K562 (cell line): ENCODE results near the gene BICDL1. TPM values are rescaled to one million over a fixed set of nuclear protein-coding genes. Genes with fewer than 3 reads are reported as not detected.

ENCODE experiments used
- ATAC-seq: fragments of 200-7000 bp; cut with Tn5 transposase; 3 replicates; pipeline ENCODE4 v1.9.1; 2020; ENCODE audit warnings: moderate library complexity
- BruUV-seq: library from RNA; stranded (reverse); fragments of 400-500 nt; replicated peaks from 2 replicates; lab custom pipeline; 2021; lab: Mats Ljungman, UMichigan
- CTCF ChIA-PET: fragments of 300-600 bp; formaldehyde crosslinking; extraction: SDS; loops from one replicate; lab custom pipeline; 2021; ENCODE audit warnings: low intra/inter-chr PET ratio; lab: Yijun Ruan, JAX
- POLR2A ChIA-PET: fragments of 300-600, 350-650 bp; sonication (Branson Sonifier 250); formaldehyde crosslinking; extraction: SDS; loops from one replicate; lab custom pipeline; 2021; ENCODE audit warnings: antibody characterized with exemption, inconsistent platforms; lab: Yijun Ruan, JAX
- DNase-seq, 4 experiments: peaks; one replicate each; pipeline versions ENCODE4 v3.0.0 to v3.0.0-alpha.2; 2011 to 2018; ENCODE audit warnings: low spot score in 3 of 4, mixed read lengths in 3 of 4; ENCODE audit errors: extremely low read depth in 1 of 4
- FAIRE-seq: peaks from 2 replicates; lab custom pipeline; 2011; peaks lifted over from hg19 to GRCh38; lab: Jason Lieb, UNC
- H2AFZ ChIP-seq: 2 replicates; pipeline ENCODE4 v1.6.0; 2011; ENCODE audit warnings: low read depth, low read length, control low read depth, inconsistent platforms
- H3K27ac ChIP-seq: fragments of 200-600 bp; 3 replicates; pipeline ENCODE4 v1.8.0; 2011; ENCODE audit warnings: low read depth, mild to moderate bottlenecking, control low read depth, inconsistent platforms, low read length, moderate library complexity, mixed read lengths; ENCODE audit errors: extremely low read depth
- H3K27me3 ChIP-seq, 2 experiments: fragments of 300-600 bp in 1 of 2; 2 replicates in 1 of 2; 3 replicates in 1 of 2; pipeline versions ENCODE4 v1.6.0 to v1.8.0; 2011; ENCODE audit warnings: inconsistent platforms in 2 of 2, low read length in 2 of 2, mild to moderate bottlenecking in 1 of 2, mixed read lengths in 1 of 2, moderate library complexity in 1 of 2; ENCODE audit not compliant: control insufficient read depth in 2 of 2, insufficient read depth in 2 of 2
- H3K36me3 ChIP-seq: fragments of 300-600 bp; 3 replicates; pipeline ENCODE4 v1.8.0; 2011; ENCODE audit warnings: mild to moderate bottlenecking, low read length, inconsistent platforms; ENCODE audit not compliant: control insufficient read depth, insufficient read depth
- H3K4me1 ChIP-seq, 2 experiments: fragments of 200-600 bp in 1 of 2; replicated peaks in 1 of 2; 2 replicates in 1 of 2; 3 replicates in 1 of 2; pipeline versions ENCODE4 v1.5.1 to v1.8.0; 2011; ENCODE audit warnings: inconsistent platforms in 2 of 2, low read length in 2 of 2, mild to moderate bottlenecking in 1 of 2, mixed read lengths in 1 of 2, moderate library complexity in 1 of 2; ENCODE audit not compliant: control insufficient read depth in 2 of 2, insufficient read depth in 2 of 2
- H3K4me2 ChIP-seq: 2 replicates; pipeline ENCODE4 v1.6.1; 2011; ENCODE audit warnings: low read length, control low read depth, inconsistent platforms, mixed read lengths; ENCODE audit not compliant: insufficient read depth
- H3K4me3 ChIP-seq: fragments of 200-600 bp; sonication (generic), shearing (Covaris generic); 2 replicates; pipeline ENCODE4 v1.5.1; 2016; ENCODE audit warnings: control low read depth, inconsistent platforms
- H3K79me2 ChIP-seq: fragments of 200-600 bp; 3 replicates; pipeline ENCODE4 v1.8.0; 2011; ENCODE audit warnings: low read length, inconsistent platforms; ENCODE audit not compliant: control insufficient read depth, insufficient read depth
- H3K9ac ChIP-seq, 2 experiments: 2 replicates each; pipeline versions ENCODE4 v1.6.0 to v1.6.1; 2011; ENCODE audit warnings: low read depth in 2 of 2, low read length in 2 of 2, control low read depth in 1 of 2, inconsistent platforms in 1 of 2, mild to moderate bottlenecking in 1 of 2, mixed read lengths in 1 of 2; ENCODE audit not compliant: insufficient read depth in 1 of 2
- H3K9me1 ChIP-seq: one replicate; pipeline ENCODE4 v1.6.0; 2011; ENCODE audit warnings: inconsistent platforms, mild to moderate bottlenecking, low read length, moderate library complexity; ENCODE audit not compliant: control insufficient read depth, insufficient read depth
- H3K9me3 ChIP-seq: replicated peaks from 2 replicates; pipeline ENCODE4 v1.5.1; 2011; ENCODE audit warnings: low read depth, low read length, inconsistent platforms; ENCODE audit not compliant: control insufficient read depth, insufficient read depth
- H4K20me1 ChIP-seq: replicated peaks from 2 replicates; pipeline ENCODE4 v1.6.1; 2011; ENCODE audit warnings: low read length, inconsistent platforms, mixed read lengths; ENCODE audit not compliant: control insufficient read depth, insufficient read depth
- ATF7 ChIP-seq: fragments of 450-650 bp; IDR thresholded peaks from 2 replicates; pipeline ENCODE4 v1.7.1; 2014; ENCODE audit warnings: mild to moderate bottlenecking, moderate library complexity
- HDAC1 ChIP-seq, 2 experiments: fragments of 450-650 bp; IDR thresholded peaks; 2 replicates each; pipeline ENCODE4 v1.6.1; 2016 to 2017; ENCODE audit warnings: inconsistent platforms in 1 of 2, mild to moderate bottlenecking in 1 of 2, moderate library complexity in 1 of 2
- RBM39 ChIP-seq: fragments of 200-400 bp; formaldehyde crosslinking; optimal IDR thresholded peaks from 2 replicates; pipeline ENCODE3; 2018; ENCODE audit warnings: low read depth, low read length
- SOX6 ChIP-seq: fragments of 450-650 bp; IDR thresholded peaks from 2 replicates; pipeline ENCODE4 v1.6.1; 2014; ENCODE audit warnings: mild to moderate bottlenecking
- TFAM ChIP-seq: fragments of 250-450 bp; sonication (Bioruptor Pico); conservative IDR thresholded peaks from 2 replicates; pipeline ENCODE4 v1.5.0; 2021; ENCODE audit warnings: mild to moderate bottlenecking, moderate library complexity
- ZNF175 ChIP-seq: fragments of 200-800 bp; sonication (Bioruptor generic); IDR thresholded peaks from 2 replicates; pipeline ENCODE4 v1.6.1; 2016; ENCODE audit warnings: low read depth, mild to moderate bottlenecking, missing genetic modification characterization, missing compliant biosample characterization
- ZNF217 ChIP-seq: sonication (generic); formaldehyde crosslinking; IDR thresholded peaks from 2 replicates; pipeline ENCODE4 v1.8.0; 2022; ENCODE audit warnings: mild to moderate bottlenecking, missing genetic modification reagents
- WGBS: fragments of 100-300 bp; shearing (Covaris generic); methylation state at CpG from one replicate; pipeline ENCODE4 v1.1.6; 2016; ENCODE audit warnings: low coverage, mixed read lengths; ENCODE audit not compliant: insufficient coverage; ENCODE audit errors: missing lambda C conversion rate; 5-methylcytosine and 5-hydroxymethylcytosine counted together
- in situ Hi-C: fragments of 300-500 bp; cut with MboI; formaldehyde crosslinking; loops from 4 replicates; pipeline ENCODE4 v1.15.0; 2018; ENCODE audit warnings: inconsistent platforms, mixed read lengths
- intact Hi-C: fragments of 100-400 bp; cut with micrococcal nuclease; formaldehyde crosslinking; loops from 2 replicates; pipeline ENCODE4 v1.14.2; 2022
- polyA plus RNA-seq, 8 experiments: library from polyadenylated mRNA; depleted of rRNA in 4 of 8; stranded (reverse) in 5 of 8; unstranded in 3 of 8; fragments of >200 nt; fragmentation: Nextera tagmentation in 2 of 8; fragmentation: Illumina TruSeq in 1 of 8; extraction: Ambion mirVana in 2 of 8; extraction: Trizol in 1 of 8; gene quantifications; 2 replicates each; pipeline versions ENCODE4 v1.2.1 to v1.2.3, GENCODE V29; 2011 to 2014; ENCODE audit warnings: inconsistent platforms in 1 of 8, missing spikeins in 1 of 8
- total RNA-seq, 7 experiments: library from RNA; depleted of rRNA in 6 of 7; stranded (reverse); fragments of >200 nt in 6 of 7; fragmentation: Illumina TruSeq in 2 of 7; extraction: Trizol in 2 of 7; gene quantifications; 2 replicates each; pipeline versions ENCODE4 v1.2.1 to v1.2.3, GENCODE V29; 2011 to 2021; ENCODE audit warnings: low replicate concordance in 1 of 7
- TF ChIP-seq, protein P1 (sequence below): fragments of 200-800 bp; sonication (Bioruptor generic); IDR thresholded peaks from 2 replicates; pipeline ENCODE4 v1.6.1; 2017; ENCODE audit warnings: missing genetic modification characterization, missing compliant biosample characterization
- TF ChIP-seq, protein P2 (sequence below): fragments of 250-450 bp; sonication (Bioruptor Pico); IDR thresholded peaks from 2 replicates; pipeline ENCODE4 v1.4.0; 2020

Gene BICDL1
- total and polyA plus RNA-seq, 9 of the 15 experiments (the other 6 are each of a cell fraction or from before 2014, with no cell fraction given), result 0.06 to 2.0 (median 0.58) TPM

- Histone ChIP-seq H3K27ac (no peak overlapping the region), H3K9ac (no peak overlapping the region), H3K36me3 (no peaks in the 10 kb centered on the region), H3K79me2 (no peaks in the 10 kb centered on the region), H4K20me1 (no peaks in the 10 kb centered on the region), H3K4me2 (no peak overlapping the region), H3K9me1 (no peaks in the 10 kb centered on the region), H3K4me1 (no peaks in the 10 kb centered on the region), H2AFZ (no peak overlapping the region), H3K27me3 (peaks cover 12 to 13% of the 10 kb centered on the region in 2 experiments; a peak in 3 of 5 replicates), H3K9me3 (no peaks in the 10 kb centered on the region), H3K4me3 (no peak overlapping the region)
- in situ Hi-C loops, result no loop called here
- BruUV-seq, result no TSS peak
- intact Hi-C loops, result no loop called here
- ATAC-seq, result no peak
- DNase-seq, result no peak
- ChIA-PET POLR2A (interaction anchor here (0.6 kb wide), 1 partner anchor 89 kb away, joined by 3 read pairs; no protein-coding TSS in a partner anchor), CTCF (no interaction called here)
- TF ChIP-seq SOX6 (no peak), ATF7 (no peak), TFAM (CRISPR knock-in tag) (no peak), ZNF217 (CRISPR knock-in tag) (no peak), ZNF175 (CRISPR knock-in tag) (no peak), HDAC1 (IDR thresholded peaks at IDR 0.05) (no peak), RBM39 (no peak)
- TF ChIP-seq, protein P1, sequence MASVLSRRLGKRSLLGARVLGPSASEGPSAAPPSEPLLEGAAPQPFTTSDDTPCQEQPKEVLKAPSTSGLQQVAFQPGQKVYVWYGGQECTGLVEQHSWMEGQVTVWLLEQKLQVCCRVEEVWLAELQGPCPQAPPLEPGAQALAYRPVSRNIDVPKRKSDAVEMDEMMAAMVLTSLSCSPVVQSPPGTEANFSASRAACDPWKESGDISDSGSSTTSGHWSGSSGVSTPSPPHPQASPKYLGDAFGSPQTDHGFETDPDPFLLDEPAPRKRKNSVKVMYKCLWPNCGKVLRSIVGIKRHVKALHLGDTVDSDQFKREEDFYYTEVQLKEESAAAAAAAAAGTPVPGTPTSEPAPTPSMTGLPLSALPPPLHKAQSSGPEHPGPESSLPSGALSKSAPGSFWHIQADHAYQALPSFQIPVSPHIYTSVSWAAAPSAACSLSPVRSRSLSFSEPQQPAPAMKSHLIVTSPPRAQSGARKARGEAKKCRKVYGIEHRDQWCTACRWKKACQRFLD (CRISPR knock-in tag), result no peak
- TF ChIP-seq, protein P2, sequence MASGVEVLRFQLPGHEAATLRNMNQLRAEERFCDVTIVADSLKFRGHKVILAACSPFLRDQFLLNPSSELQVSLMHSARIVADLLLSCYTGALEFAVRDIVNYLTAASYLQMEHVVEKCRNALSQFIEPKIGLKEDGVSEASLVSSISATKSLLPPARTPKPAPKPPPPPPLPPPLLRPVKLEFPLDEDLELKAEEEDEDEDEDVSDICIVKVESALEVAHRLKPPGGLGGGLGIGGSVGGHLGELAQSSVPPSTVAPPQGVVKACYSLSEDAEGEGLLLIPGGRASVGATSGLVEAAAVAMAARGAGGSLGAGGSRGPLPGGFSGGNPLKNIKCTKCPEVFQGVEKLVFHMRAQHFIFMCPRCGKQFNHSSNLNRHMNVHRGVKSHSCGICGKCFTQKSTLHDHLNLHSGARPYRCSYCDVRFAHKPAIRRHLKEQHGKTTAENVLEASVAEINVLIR (CRISPR knock-in tag), result no peak
- 0% methylated on average over 5 of the region's 5 CpGs for whole genome bisulfite sequencing
- no peak for FAIRE-seq
These were observed 21.7 kb downstream of the BICDL1 start for GRCh38 chr12:120010661-120011230.
